ENCODE results near the gene RGS6.
A peak's percentile ranks its signal among the peaks of the same experiment; 100 is the strongest.
"Not testable (repeated sequence)": the region's sequence is repeated elsewhere in the genome, so short reads cannot be mapped to it uniquely, and the experiment has no call there.

RGS6 gene

GRCh38 chr14:71932229-71932981 is at the start of gene RGS6:
Gene RGS6 (plus strand): TSS chr14:71932429.
- peak; percentile 11 for DNase-seq (ENCODE audit: low read depth)

GRCh38 chr14:71883094-71883493 is 49.1 kb upstream of the RGS6 start:
- DNase-seq (ENCODE audit: low read depth) = no peak

GRCh38 chr14:71885301-71885700 is 46.9 kb upstream of the RGS6 start:
- no peak for DNase-seq (ENCODE audit: low read depth)

- DNase-seq (ENCODE audit: low read depth) = not testable (repeated sequence)
These were observed 44.4 kb upstream of the RGS6 start for GRCh38 chr14:71887802-71888201.

GRCh38 chr14:71890541-71890940 is 41.7 kb upstream of the RGS6 start:
- DNase-seq (ENCODE audit: low read depth) = no peak

GRCh38 chr14:71891185-71891584 is 41.0 kb upstream of the RGS6 start:
- DNase-seq (ENCODE audit: low read depth) = no peak

- no peak for DNase-seq (ENCODE audit: low read depth)
These were observed 40.3 kb upstream of the RGS6 start for GRCh38 chr14:71891970-71892369.

GRCh38 chr14:71905031-71905430 is 27.2 kb upstream of the RGS6 start:
- no peak for DNase-seq (ENCODE audit: low read depth)

- no peak for DNase-seq (ENCODE audit: low read depth)
These were observed 26.4 kb upstream of the RGS6 start for GRCh38 chr14:71905860-71906259.

GRCh38 chr14:71907793-71908515 is 24.3 kb upstream of the RGS6 start:
- DNase-seq (ENCODE audit: low read depth) = no peak

GRCh38 chr14:71911669-71912068 is 20.6 kb upstream of the RGS6 start:
- no peak for DNase-seq (ENCODE audit: low read depth)

- DNase-seq (ENCODE audit: low read depth) = no peak
These were observed 18.9 kb upstream of the RGS6 start for GRCh38 chr14:71913342-71913741.

- DNase-seq (ENCODE audit: low read depth) = no peak
These were observed 13.3 kb upstream of the RGS6 start for GRCh38 chr14:71918955-71919354.

- DNase-seq (ENCODE audit: low read depth) = no peak
These were observed 8.7 kb upstream of the RGS6 start for GRCh38 chr14:71923513-71923912.

GRCh38 chr14:71931492-71932228 is 569 bp upstream of the RGS6 start:
- no peak for DNase-seq (ENCODE audit: low read depth)

GRCh38 chr14:71933001-71933587 is 865 bp downstream of the RGS6 start:
- no peak for DNase-seq (ENCODE audit: low read depth)

GRCh38 chr14:71938273-71938672 is 6.0 kb downstream of the RGS6 start:
- DNase-seq (ENCODE audit: low read depth) = not testable (repeated sequence)

- DNase-seq (ENCODE audit: low read depth) = not testable (repeated sequence)
These were observed 7.1 kb downstream of the RGS6 start for GRCh38 chr14:71939344-71939743.

GRCh38 chr14:71940500-71940899 is 8.3 kb downstream of the RGS6 start:
- DNase-seq (ENCODE audit: low read depth) = not testable (repeated sequence)

- not testable (repeated sequence) for DNase-seq (ENCODE audit: low read depth)
These were observed 9.4 kb downstream of the RGS6 start for GRCh38 chr14:71941616-71942015.

GRCh38 chr14:71942904-71943694 is 10.9 kb downstream of the RGS6 start:
- no peak for DNase-seq (ENCODE audit: low read depth)

- DNase-seq (ENCODE audit: low read depth) = no peak
These were observed 11.4 kb downstream of the RGS6 start for GRCh38 chr14:71943695-71944018.

Data from stimulated activated CD8-positive, alpha-beta memory T cell treated with anti-CD3 and anti-CD28 coated beads, Interleukin-4, amount 100 ng/mL, for 24 hours (primary cell).